HEK293 (cell line): ENCODE measurements around the gene COBL.
A peak's percentile ranks its signal among the peaks of the same experiment; 100 is the strongest.

Source experiments
- CTCF ChIA-PET: fragments of 350-600 bp; formaldehyde crosslinking; extraction: SDS; loops from one replicate; lab custom pipeline; 2021; ENCODE audit warnings: antibody characterized with exemption; lab: Yijun Ruan, JAX
- POLR2A ChIA-PET: fragments of 300-600 bp; formaldehyde crosslinking; extraction: SDS; loops from one replicate; lab custom pipeline; 2020; ENCODE audit warnings: antibody characterized with exemption, inconsistent platforms; lab: Yijun Ruan, JAX
- H3K27ac ChIP-seq: fragments of 200-500 bp; sonication (Bioruptor generic); 2 replicates; pipeline ENCODE4 v1.5.1; 2014; ENCODE audit warnings: low read depth, low read length, control low read depth, inconsistent platforms; ENCODE audit errors: extremely low read depth
- H3K36me3 ChIP-seq, 2 experiments: fragments of 200-500 bp in 1 of 2; sonication (Bioruptor generic) in 1 of 2; 1 replicate in 1 of 2; 2 replicates in 1 of 2; pipeline ENCODE4 v1.5.1; 2014 to 2017; ENCODE audit warnings: inconsistent platforms in 2 of 2, low read length in 2 of 2; ENCODE audit not compliant: control insufficient read depth in 2 of 2, insufficient read depth in 1 of 2
- H3K4me1 ChIP-seq: fragments of 200-500 bp; sonication (Bioruptor generic); 2 replicates; pipeline ENCODE4 v1.5.1; 2014; ENCODE audit warnings: mild to moderate bottlenecking, low read length, inconsistent platforms; ENCODE audit not compliant: control insufficient read depth, insufficient read depth
- H3K4me3 ChIP-seq: 2 replicates; pipeline ENCODE4 v1.5.1; 2011; ENCODE audit warnings: low read depth, mild to moderate bottlenecking, control low read depth, low read length, moderate library complexity
- H3K9me3 ChIP-seq: fragments of 200-500 bp; sonication (Bioruptor generic); 2 replicates; pipeline ENCODE4 v1.5.1; 2014; ENCODE audit warnings: low read depth, low read length, inconsistent platforms; ENCODE audit not compliant: control insufficient read depth, insufficient read depth
- KLF1 ChIP-seq: fragments of 450-650 bp; formaldehyde crosslinking; IDR thresholded peaks from 2 replicates; pipeline ENCODE4 v1.5.1; 2016; ENCODE audit warnings: missing biosample characterization, missing genetic modification characterization
- ZNF184 ChIP-seq: fragments of 450-650 bp; IDR thresholded peaks from 2 replicates; pipeline ENCODE4 v1.5.1; 2018; ENCODE audit warnings: missing biosample characterization, mild to moderate bottlenecking, missing genetic modification characterization
- ZNF2 ChIP-seq: fragments of 450-650 bp; formaldehyde crosslinking; IDR thresholded peaks from 2 replicates; pipeline ENCODE4 v1.5.1; 2016; ENCODE audit warnings: missing biosample characterization, missing genetic modification characterization
- ZNF280D ChIP-seq: fragments of 450-650 bp; formaldehyde crosslinking; IDR thresholded peaks from 2 replicates; pipeline ENCODE4 v1.5.1; 2016; ENCODE audit warnings: missing biosample characterization, missing genetic modification characterization
- ZNF426 ChIP-seq: fragments of 450-650 bp; formaldehyde crosslinking; IDR thresholded peaks from 2 replicates; pipeline ENCODE4 v1.5.1; 2017; ENCODE audit warnings: missing biosample characterization, missing genetic modification characterization, mild to moderate bottlenecking, inconsistent platforms, moderate library complexity
- ZNF433 ChIP-seq: fragments of 450-650 bp; formaldehyde crosslinking; IDR thresholded peaks from 2 replicates; pipeline ENCODE4 v1.5.1; 2016; ENCODE audit warnings: missing biosample characterization, missing genetic modification characterization, low read depth
- ZNF501 ChIP-seq: fragments of 450-650 bp; formaldehyde crosslinking; IDR thresholded peaks from 2 replicates; pipeline ENCODE4 v1.5.1; 2016; ENCODE audit warnings: missing biosample characterization, missing genetic modification characterization
- ZNF510 ChIP-seq: fragments of 450-650 bp; formaldehyde crosslinking; IDR thresholded peaks from 2 replicates; pipeline ENCODE4 v1.5.1; 2018; ENCODE audit warnings: mild to moderate bottlenecking, missing genetic modification characterization, missing biosample characterization; ENCODE audit not compliant: insufficient replicate concordance
- ZNF513 ChIP-seq: fragments of 450-650 bp; IDR thresholded peaks from 2 replicates; pipeline ENCODE4 v1.5.1; 2018; ENCODE audit warnings: missing biosample characterization, missing genetic modification characterization
- ZNF521 ChIP-seq: fragments of 450-650 bp; formaldehyde crosslinking; IDR thresholded peaks from 2 replicates; pipeline ENCODE4 v1.5.1; 2017; ENCODE audit warnings: missing biosample characterization, mild to moderate bottlenecking, missing genetic modification characterization
- ZNF544 ChIP-seq: fragments of 450-650 bp; formaldehyde crosslinking; IDR thresholded peaks from 2 replicates; pipeline ENCODE4 v1.5.0; 2017; ENCODE audit warnings: missing biosample characterization, missing genetic modification characterization
- ZNF664 ChIP-seq: fragments of 450-650 bp; formaldehyde crosslinking; IDR thresholded peaks from 2 replicates; pipeline ENCODE4 v1.5.1; 2016; ENCODE audit warnings: missing biosample characterization, missing genetic modification characterization
- ZNF830 ChIP-seq: fragments of 450-650 bp; IDR thresholded peaks from 2 replicates; pipeline ENCODE4 v1.5.0; 2018; ENCODE audit warnings: missing biosample characterization, missing genetic modification characterization, low read depth, mild to moderate bottlenecking, moderate library complexity

Gene COBL

GRCh38 chr7:51295440-51296245 lies 21.0 kb downstream of the COBL start:
- no peaks in the 10 kb centered on the region for H3K36me3 ChIP-seq
- H3K4me3 ChIP-seq: no peak overlapping the region
- CTCF ChIA-PET: interaction anchor here (0.7 to 1.3 kb wide), 2 partner anchors 72 to 959 kb away, joined by 3 to 6 read pairs; no protein-coding TSS in a partner anchor
- H3K9me3 ChIP-seq: no peaks in the 10 kb centered on the region
- POLR2A ChIA-PET: no interaction called here
- peaks cover 9% of the 10 kb centered on the region for H3K4me1 ChIP-seq
- no peak overlapping the region for H3K27ac ChIP-seq
- no peak for TF ChIP-seq ZNF2 (tag by site-specific recombination)
- TF ChIP-seq KLF1: peak; percentile 71

GRCh38 chr7:51292596-51292995 lies 24.0 kb downstream of the COBL start:
- ChIA-PET CTCF (interaction anchor here (0.6 to 1.3 kb wide), 3 partner anchors 75 to 594 kb away, joined by 3 to 4 read pairs (median 3); no protein-coding TSS in a partner anchor), POLR2A (no interaction called here)
- no peak for TF ChIP-seq ZNF521 (tag by site-specific recombination)
- no peak for TF ChIP-seq ZNF184
- no peak for TF ChIP-seq ZNF433
- TF ChIP-seq ZNF426: no peak
- TF ChIP-seq ZNF510 (tag by site-specific recombination): no peak
- Histone ChIP-seq H3K4me3 (no peak overlapping the region), H3K9me3 (no peaks in the 10 kb centered on the region), H3K36me3 (no peaks in the 10 kb centered on the region), H3K27ac (no peak overlapping the region), H3K4me1 (peaks cover 17% of the 10 kb centered on the region)

- Histone ChIP-seq H3K4me1 (peaks cover 16% of the 10 kb centered on the region), H3K36me3 (no peaks in the 10 kb centered on the region), H3K9me3 (no peaks in the 10 kb centered on the region), H3K4me3 (no peak overlapping the region), H3K27ac (no peak overlapping the region)
- TF ChIP-seq KLF1 (no peak), ZNF664 (no peak), ZNF830 (no peak), ZNF544 (no peak), ZNF501 (tag by site-specific recombination) (no peak), ZNF513 (tag by site-specific recombination) (no peak), ZNF280D (tag by site-specific recombination) (no peak)
- ChIA-PET POLR2A (no interaction called here), CTCF (interaction anchor here (0.7 kb wide), 1 partner anchor 914 kb away, joined by 4 read pairs; no protein-coding TSS in a partner anchor)
These were observed 25.7 kb downstream of the COBL start for GRCh38 chr7:51290702-51291540.
